DND-41 (cell line): Measurements from ENCODE around the gene MRPS2.
"Not testable (repeated sequence)": the region's sequence is repeated elsewhere in the genome, so short reads cannot be mapped to it uniquely, and the experiment has no call there.

ENCODE experiments used
- ATAC-seq: fragments of 200-7000 bp; cut with Tn5 transposase; 3 replicates; pipeline ENCODE4 v1.9.1; 2021; ENCODE audit warnings: low read depth; ENCODE audit not compliant: insufficient read depth
- DNase-seq: peaks from one replicate; pipeline ENCODE4 v3.0.0-alpha.2; 2020
- H2AFZ ChIP-seq: 2 replicates; pipeline ENCODE4 v1.6.0; 2012; ENCODE audit warnings: low read depth, low read length
- H3K27ac ChIP-seq: 2 replicates; pipeline ENCODE4 v1.5.1; 2012; ENCODE audit warnings: low read length, inconsistent platforms
- H3K27me3 ChIP-seq: fragments of 200-600 bp; sonication (generic); 2 replicates; pipeline ENCODE4 v1.6.0; 2012; ENCODE audit warnings: low read length, mild to moderate bottlenecking, inconsistent platforms; ENCODE audit not compliant: insufficient read depth, poor library complexity
- H3K36me3 ChIP-seq: 2 replicates; pipeline ENCODE4 v1.5.1; 2012; ENCODE audit warnings: low read length, inconsistent platforms; ENCODE audit not compliant: insufficient read depth
- H3K4me1 ChIP-seq: 2 replicates; pipeline ENCODE4 v1.5.1; 2012; ENCODE audit warnings: mild to moderate bottlenecking, low read length; ENCODE audit not compliant: insufficient read depth
- H3K4me2 ChIP-seq: 2 replicates; pipeline ENCODE4 v1.6.0; 2012; ENCODE audit warnings: mild to moderate bottlenecking, moderate library complexity, low read length, inconsistent platforms; ENCODE audit not compliant: insufficient read depth
- H3K4me3 ChIP-seq, 2 experiments: fragments of 200-600 bp in 1 of 2; shearing (Covaris generic) in 1 of 2; 2 replicates each; pipeline ENCODE4 v1.5.1; 2012 to 2016; ENCODE audit warnings: inconsistent platforms in 2 of 2, low read length in 2 of 2, mild to moderate bottlenecking in 2 of 2, low read depth in 1 of 2, moderate library complexity in 1 of 2
- H3K79me2 ChIP-seq: 2 replicates; pipeline ENCODE4 v1.6.0; 2012; ENCODE audit warnings: low read length, inconsistent platforms; ENCODE audit not compliant: insufficient read depth
- H3K9ac ChIP-seq: 2 replicates; pipeline ENCODE4 v1.6.0; 2012; ENCODE audit warnings: low read depth, mild to moderate bottlenecking, inconsistent platforms, low read length, moderate library complexity
- H3K9me3 ChIP-seq: 2 replicates; pipeline ENCODE4 v1.5.1; 2012; ENCODE audit warnings: low read length, moderate library complexity, mild to moderate bottlenecking, inconsistent platforms; ENCODE audit not compliant: insufficient read depth, severe bottlenecking
- H4K20me1 ChIP-seq: 2 replicates; pipeline ENCODE4 v1.6.0; 2012; ENCODE audit warnings: low read length; ENCODE audit not compliant: insufficient read depth
- CTCF ChIP-seq: IDR thresholded peaks from 2 replicates; pipeline ENCODE4 v1.5.1; 2012; ENCODE audit warnings: borderline replicate concordance, low read length, moderate library complexity, mild to moderate bottlenecking; ENCODE audit not compliant: poor library complexity, severe bottlenecking; ENCODE audit errors: extremely low read depth
- EZH2 ChIP-seq: IDR thresholded peaks from 3 replicates; pipeline ENCODE4 v1.6.1; 2012; ENCODE audit warnings: borderline replicate concordance, low read depth, mild to moderate bottlenecking, moderate library complexity, low read length, inconsistent platforms; ENCODE audit not compliant: severe bottlenecking

Gene MRPS2

DNA sequence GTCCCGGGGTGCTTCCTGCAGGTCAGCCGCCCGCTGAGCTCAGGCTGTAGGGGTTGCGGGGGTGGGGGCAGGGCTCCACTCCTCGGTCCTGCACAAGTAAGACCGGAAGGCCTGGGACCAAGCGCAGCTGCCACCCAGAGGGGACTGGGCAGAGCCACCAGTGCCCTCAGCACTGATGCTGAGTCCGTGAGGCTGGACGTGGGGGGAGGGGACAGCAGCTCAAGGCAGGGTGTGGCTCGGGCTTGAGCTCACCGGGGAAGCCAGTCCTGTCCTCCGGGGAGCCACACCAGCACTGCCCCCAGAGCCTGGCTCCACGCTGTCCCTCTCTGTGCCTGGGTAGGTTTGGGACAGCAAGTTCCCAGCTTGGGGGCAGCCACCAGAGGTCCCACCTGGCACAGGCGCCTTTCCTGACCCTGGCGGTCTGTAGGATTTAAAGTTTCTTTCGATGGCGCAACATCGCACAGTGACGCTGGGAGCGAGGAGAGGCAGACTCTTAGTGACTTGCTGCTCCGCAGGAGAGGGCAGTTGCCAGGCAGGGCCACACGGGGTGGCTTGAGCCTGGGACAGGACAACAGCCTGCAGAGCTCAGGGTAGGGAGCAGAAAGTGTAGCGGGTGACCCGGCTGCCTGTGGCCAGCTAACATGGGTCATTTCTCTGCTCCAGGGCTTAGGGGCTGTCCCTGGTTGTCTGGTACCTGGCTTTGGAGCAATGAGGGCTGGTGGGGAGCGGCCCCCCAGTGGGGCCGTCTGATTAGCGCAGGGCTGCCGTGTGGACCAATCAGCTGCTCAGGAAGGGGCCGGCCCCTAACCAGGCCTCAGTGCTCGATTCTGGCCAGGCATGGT lies 26.5 kb downstream of the MRPS2 start:
- Histone ChIP-seq H3K9ac (no peak overlapping the region), H3K79me2 (no peaks in the 10 kb centered on the region), H3K4me1 (no peaks in the 10 kb centered on the region), H3K27ac (no peak overlapping the region), H3K27me3 (no peaks in the 10 kb centered on the region), H3K36me3 (no peaks in the 10 kb centered on the region), H3K4me2 (no peak overlapping the region), H4K20me1 (no peaks in the 10 kb centered on the region), H3K9me3 (no peaks in the 10 kb centered on the region), H3K4me3 (no peak overlapping the region), H2AFZ (no peak overlapping the region)
- TF ChIP-seq CTCF (no peak), EZH2 (no peak)
- DNase-seq, result no peak
- no peak for ATAC-seq

DNA sequence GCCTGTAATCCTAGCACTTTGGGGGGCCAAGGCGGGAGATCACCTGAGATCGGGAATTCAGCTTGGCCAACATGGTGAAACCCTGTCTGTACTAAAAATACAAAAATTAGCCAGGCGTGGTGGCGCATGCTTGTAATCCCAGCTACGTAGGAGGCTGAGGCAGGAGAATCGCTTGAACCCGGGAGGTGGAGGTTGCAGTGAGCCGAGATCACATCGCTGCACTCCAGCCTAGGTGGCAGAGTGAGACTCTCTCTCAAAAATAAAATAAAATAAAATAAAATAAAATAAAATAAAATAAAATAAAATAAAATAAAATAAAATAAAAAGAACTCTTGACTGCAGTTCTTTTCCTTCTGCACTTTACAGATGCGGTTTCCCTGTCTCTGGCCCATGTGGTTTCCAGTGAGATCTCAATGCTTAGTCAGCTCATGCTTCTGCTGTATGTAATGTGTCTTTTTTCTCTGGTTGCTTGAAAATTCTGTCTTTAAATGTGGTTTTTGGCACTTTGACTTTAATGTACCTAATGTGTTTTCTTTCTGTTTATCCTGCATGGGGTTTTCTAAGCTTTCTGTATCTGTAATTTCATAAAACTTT lies 28.5 kb downstream of the MRPS2 start:
- H3K4me2 ChIP-seq, H3K4me1 ChIP-seq, DNase-seq, H3K27me3 ChIP-seq, H3K36me3 ChIP-seq, H3K9me3 ChIP-seq, H3K9ac ChIP-seq, H3K4me3 ChIP-seq, H4K20me1 ChIP-seq, H3K27ac ChIP-seq, H2AFZ ChIP-seq, ATAC-seq, H3K79me2 ChIP-seq: not testable (repeated sequence)

DNA sequence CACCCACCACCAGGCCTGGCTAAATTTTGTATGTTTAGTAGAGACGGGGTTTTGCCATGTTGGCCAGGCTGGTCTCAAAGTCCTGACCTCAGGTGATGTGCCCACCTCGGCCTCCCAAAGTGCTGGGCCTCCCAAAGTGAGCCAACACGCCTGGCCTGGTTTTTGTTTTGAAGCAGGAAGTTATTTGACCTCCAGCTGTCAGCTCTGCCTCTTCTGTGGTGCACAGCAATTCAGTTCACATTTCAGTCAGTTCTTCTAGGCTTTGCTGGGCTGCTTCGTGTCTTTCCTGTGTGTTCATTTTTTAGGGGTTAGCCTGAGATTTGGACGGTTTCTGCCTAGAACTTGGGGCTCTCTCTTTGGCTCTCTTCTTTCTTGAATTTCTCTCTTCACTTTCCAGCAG lies 29.7 kb downstream of the MRPS2 start:
- no peak overlapping the region for H3K27ac ChIP-seq
- TF ChIP-seq CTCF (no peak), EZH2 (no peak)
- peaks cover 3% of the 10 kb centered on the region for H3K27me3 ChIP-seq
- H3K4me2 ChIP-seq, result no peak overlapping the region
- no peaks in the 10 kb centered on the region for H3K36me3 ChIP-seq
- DNase-seq, result no peak
- no peaks in the 10 kb centered on the region for H3K9me3 ChIP-seq
- no peak for ATAC-seq
- H2AFZ ChIP-seq, result no peak overlapping the region
- H3K79me2 ChIP-seq, result no peaks in the 10 kb centered on the region
- H3K4me3 ChIP-seq, result no peak overlapping the region
- H3K4me1 ChIP-seq, result no peaks in the 10 kb centered on the region
- H3K9ac ChIP-seq, result no peak overlapping the region
- H4K20me1 ChIP-seq, result no peaks in the 10 kb centered on the region

GRCh38 chr9:135531096-135531495 lies 30.6 kb downstream of the MRPS2 start:
- no peaks in the 10 kb centered on the region for H3K36me3 ChIP-seq
- H3K27me3 ChIP-seq, result peaks cover 3% of the 10 kb centered on the region
- no peak overlapping the region for H2AFZ ChIP-seq
- no peak overlapping the region for H3K9ac ChIP-seq
- no peak overlapping the region for H3K4me2 ChIP-seq
- no peak overlapping the region for H3K4me3 ChIP-seq
- ATAC-seq, result no peak
- no peak overlapping the region for H3K27ac ChIP-seq
- no peaks in the 10 kb centered on the region for H3K79me2 ChIP-seq
- DNase-seq, result no peak
- H3K9me3 ChIP-seq, result no peaks in the 10 kb centered on the region
- H3K4me1 ChIP-seq, result no peaks in the 10 kb centered on the region
- H4K20me1 ChIP-seq, result no peaks in the 10 kb centered on the region
- TF ChIP-seq EZH2, result no peak
- no peak for TF ChIP-seq CTCF
